Transverse colon (tissue), 4 donors: ENCODE results near the gene EEF1AKMT2.

ENCODE experiments used
- CTCF ChIP-seq, 5 experiments: fragments of 200-600 bp in 3 of 5; fragments of 450-650 bp in 2 of 5; sonication (generic) in 3 of 5; IDR thresholded peaks; 1 replicate in 2 of 5; 2 replicates in 3 of 5; pipeline ENCODE4 v1.5.1; 2016 to 2017; ENCODE audit warnings: antibody characterized with exemption in 5 of 5, inconsistent platforms in 3 of 5, mild to moderate bottlenecking in 2 of 5, moderate library complexity in 1 of 5
- EP300 ChIP-seq: sonication (generic); formaldehyde crosslinking; IDR thresholded peaks from one replicate; pipeline ENCODE4 v1.6.1; 2017; ENCODE audit warnings: antibody characterized with exemption, low read depth
- POLR2A ChIP-seq: fragments of 450-650 bp; IDR thresholded peaks from one replicate; pipeline ENCODE4 v1.6.1; 2016; ENCODE audit warnings: antibody characterized with exemption, mild to moderate bottlenecking, moderate library complexity
- POLR2AphosphoS5 ChIP-seq, 3 donors: sonication (generic); formaldehyde crosslinking; IDR thresholded peaks; one replicate each; pipeline ENCODE4 v1.6.1; 2016; ENCODE audit warnings: antibody characterized with exemption in 3 of 3

GRCh38 chr10:124745673-124746072 is 46.0 kb downstream of the EEF1AKMT2 start:
- TF ChIP-seq CTCF (IDR thresholded peaks at IDR 0.05) (peak; percentile 23 to 51 (median 29)), POLR2AphosphoS5 (IDR thresholded peaks at IDR 0.05) (no peak), POLR2A (no peak), EP300 (no peak)
